ENCODE measurements around the gene UNKL.

GRCh38 chr16:1314399-1315068 lies 100.0 kb downstream of the UNKL start:
- TF ChIP-seq, protein P1, sequence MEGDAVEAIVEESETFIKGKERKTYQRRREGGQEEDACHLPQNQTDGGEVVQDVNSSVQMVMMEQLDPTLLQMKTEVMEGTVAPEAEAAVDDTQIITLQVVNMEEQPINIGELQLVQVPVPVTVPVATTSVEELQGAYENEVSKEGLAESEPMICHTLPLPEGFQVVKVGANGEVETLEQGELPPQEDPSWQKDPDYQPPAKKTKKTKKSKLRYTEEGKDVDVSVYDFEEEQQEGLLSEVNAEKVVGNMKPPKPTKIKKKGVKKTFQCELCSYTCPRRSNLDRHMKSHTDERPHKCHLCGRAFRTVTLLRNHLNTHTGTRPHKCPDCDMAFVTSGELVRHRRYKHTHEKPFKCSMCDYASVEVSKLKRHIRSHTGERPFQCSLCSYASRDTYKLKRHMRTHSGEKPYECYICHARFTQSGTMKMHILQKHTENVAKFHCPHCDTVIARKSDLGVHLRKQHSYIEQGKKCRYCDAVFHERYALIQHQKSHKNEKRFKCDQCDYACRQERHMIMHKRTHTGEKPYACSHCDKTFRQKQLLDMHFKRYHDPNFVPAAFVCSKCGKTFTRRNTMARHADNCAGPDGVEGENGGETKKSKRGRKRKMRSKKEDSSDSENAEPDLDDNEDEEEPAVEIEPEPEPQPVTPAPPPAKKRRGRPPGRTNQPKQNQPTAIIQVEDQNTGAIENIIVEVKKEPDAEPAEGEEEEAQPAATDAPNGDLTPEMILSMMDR (IDR thresholded peaks at IDR 0.05) = no peak
- no peak for TF ChIP-seq POLR2AphosphoS5 (IDR thresholded peaks at IDR 0.05)
